ENCODE results near the gene INPP5A.

DNA sequence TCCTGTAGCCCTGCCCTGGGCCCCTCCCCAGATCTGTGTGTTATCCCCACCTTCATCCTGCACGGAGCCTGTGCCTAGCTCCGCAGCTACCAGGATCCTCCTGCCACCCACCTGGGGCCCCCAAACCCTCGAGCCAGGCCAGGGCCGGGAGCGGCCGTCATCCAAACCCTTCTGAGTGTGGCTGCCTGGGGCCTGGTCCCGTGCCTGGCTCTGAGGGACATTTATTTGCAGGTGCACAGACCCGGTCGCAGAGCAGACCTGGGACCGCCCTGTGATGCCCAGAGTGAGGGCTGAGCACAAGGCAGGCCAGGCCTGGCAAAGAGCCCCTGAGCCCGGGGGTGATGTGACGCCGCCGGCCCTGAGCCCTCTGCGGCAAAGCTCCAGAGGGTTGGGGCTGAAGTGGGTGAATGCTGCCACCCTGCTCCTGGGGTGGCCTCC lies 27.4 kb upstream of the INPP5A start:
- TF ChIP-seq CTCF (IDR thresholded peaks at IDR 0.05; ENCODE audit: insufficient read depth, low read length) (no peak), REST (IDR thresholded peaks at IDR 0.05; ENCODE audit: insufficient replicate concordance, low read depth) (no peak), POLR2AphosphoS5 (IDR thresholded peaks at IDR 0.05; ENCODE audit: low read depth) (no peak)
